Peyer's patch (tissue), 4 donors: Measurements from ENCODE around the gene NEDD4L.

Source experiments
- POLR2A ChIP-seq, 2 donors: fragments of 450-650 bp; IDR thresholded peaks; one replicate each; pipeline ENCODE4 v1.5.1; 2017; ENCODE audit warnings: antibody characterized with exemption in 2 of 2, mild to moderate bottlenecking in 2 of 2, moderate library complexity in 2 of 2
- TF ChIP-seq, protein P1 (sequence below), 6 experiments: fragments of 450-650 bp in 4 of 6; fragments of 200-600 bp in 2 of 6; sonication (generic) in 1 of 6; IDR thresholded peaks; one replicate each; pipeline ENCODE4 v1.5.1; 2017 to 2019; ENCODE audit warnings: antibody characterized with exemption in 6 of 6, mild to moderate bottlenecking in 3 of 6, moderate library complexity in 1 of 6

DNA sequence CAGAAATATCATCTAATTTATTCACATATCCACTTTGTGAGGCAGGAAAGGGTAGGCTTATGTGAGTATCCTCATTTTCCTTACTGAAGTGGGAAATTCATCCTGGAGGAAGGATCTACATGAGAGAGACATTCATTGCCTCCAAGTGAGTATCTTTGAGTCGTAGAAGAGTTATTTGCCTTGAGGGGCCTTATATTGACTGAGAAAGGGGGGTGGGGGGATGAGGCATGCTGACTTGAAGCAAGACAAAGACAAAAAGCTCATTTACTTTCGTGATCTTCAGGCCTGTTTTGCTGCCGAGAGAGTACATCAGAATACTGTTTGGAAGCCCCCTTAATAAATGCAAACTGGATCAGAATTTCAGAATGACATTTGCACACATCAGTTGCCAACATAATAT is 17.6 kb upstream of the NEDD4L start:
- TF ChIP-seq, protein P1, sequence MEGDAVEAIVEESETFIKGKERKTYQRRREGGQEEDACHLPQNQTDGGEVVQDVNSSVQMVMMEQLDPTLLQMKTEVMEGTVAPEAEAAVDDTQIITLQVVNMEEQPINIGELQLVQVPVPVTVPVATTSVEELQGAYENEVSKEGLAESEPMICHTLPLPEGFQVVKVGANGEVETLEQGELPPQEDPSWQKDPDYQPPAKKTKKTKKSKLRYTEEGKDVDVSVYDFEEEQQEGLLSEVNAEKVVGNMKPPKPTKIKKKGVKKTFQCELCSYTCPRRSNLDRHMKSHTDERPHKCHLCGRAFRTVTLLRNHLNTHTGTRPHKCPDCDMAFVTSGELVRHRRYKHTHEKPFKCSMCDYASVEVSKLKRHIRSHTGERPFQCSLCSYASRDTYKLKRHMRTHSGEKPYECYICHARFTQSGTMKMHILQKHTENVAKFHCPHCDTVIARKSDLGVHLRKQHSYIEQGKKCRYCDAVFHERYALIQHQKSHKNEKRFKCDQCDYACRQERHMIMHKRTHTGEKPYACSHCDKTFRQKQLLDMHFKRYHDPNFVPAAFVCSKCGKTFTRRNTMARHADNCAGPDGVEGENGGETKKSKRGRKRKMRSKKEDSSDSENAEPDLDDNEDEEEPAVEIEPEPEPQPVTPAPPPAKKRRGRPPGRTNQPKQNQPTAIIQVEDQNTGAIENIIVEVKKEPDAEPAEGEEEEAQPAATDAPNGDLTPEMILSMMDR (IDR thresholded peaks at IDR 0.05), result no peak
- TF ChIP-seq POLR2A (IDR thresholded peaks at IDR 0.05), result no peak
